AG04449 (cell line): Measurements from ENCODE around the gene EXD3.
A peak's percentile ranks its signal among the peaks of the same experiment; 100 is the strongest.
"Not testable (repeated sequence)": the region's sequence is repeated elsewhere in the genome, so short reads cannot be mapped to it uniquely, and the experiment has no call there.

Experiments
- CTCF ChIA-PET: fragments of 350-600 bp; formaldehyde crosslinking; extraction: SDS; loops from one replicate; lab custom pipeline; 2021; ENCODE audit warnings: antibody characterized with exemption; lab: Yijun Ruan, JAX
- POLR2A ChIA-PET: fragments of 400-600, 350-600 bp; formaldehyde crosslinking; extraction: SDS; loops from one replicate; lab custom pipeline; 2020; ENCODE audit warnings: antibody characterized with exemption, inconsistent platforms; lab: Yijun Ruan, JAX
- DNase-seq: peaks from one replicate; pipeline ENCODE4 v3.0.0-alpha.2; 2010; ENCODE audit warnings: low read depth, low spot score
- H3K4me3 ChIP-seq: 2 replicates; pipeline ENCODE4 v1.5.1; 2011; ENCODE audit warnings: low read depth, mild to moderate bottlenecking, control low read depth, low read length
- CTCF ChIP-seq: IDR thresholded peaks from one replicate; pipeline ENCODE4 v1.5.1; 2011; ENCODE audit warnings: mild to moderate bottlenecking, moderate library complexity, low read length, control low read depth, inconsistent platforms; ENCODE audit not compliant: insufficient read depth; ENCODE audit errors: missing control alignments

Gene EXD3

GRCh38 chr9:137422604-137423513, at the start of gene EXD3, which contains the start of gene NOXA1:
Gene EXD3, minus strand, starts transcription at chr9:137423162. Its CDS starts 27,805 bp downstream, at chr9:137395357.
Gene NOXA1, plus strand, starts transcription at chr9:137423393. Its CDS starts 137 bp downstream, at chr9:137423530.
- TF ChIP-seq CTCF, result peak; percentile 62
- peak; percentile 46 for DNase-seq
- CTCF ChIA-PET, result interaction anchor here (0.6 to 4.0 kb wide), 28 partner anchors 9 to 197 kb away, joined by 3 to 41 read pairs (median 4); partner anchors contain the start of genes NRARP and TOR4A
- peak within 1 kb of the TSS; percentile 72 for H3K4me3 ChIP-seq
- POLR2A ChIA-PET, result interaction anchor here (0.6 to 0.9 kb wide), 7 partner anchors 9 to 182 kb away, joined by 3 to 6 read pairs (median 3); partner anchors contain the start of gene TUBB4B

GRCh38 chr9:137470785-137471184, 47.8 kb upstream of the EXD3 start:
- no peak for DNase-seq
- POLR2A ChIA-PET, result interaction anchor here (0.8 kb wide), 1 partner anchor 8 kb away, joined by 3 read pairs; no protein-coding TSS in a partner anchor
- CTCF ChIA-PET, result no interaction called here
- no peak for TF ChIP-seq CTCF
- no peak overlapping the region for H3K4me3 ChIP-seq

GRCh38 chr9:137467896-137468295, 44.9 kb upstream of the EXD3 start:
- CTCF ChIA-PET, result no interaction called here
- no peak overlapping the region for H3K4me3 ChIP-seq
- POLR2A ChIA-PET, result no interaction called here
- TF ChIP-seq CTCF, result no peak
- DNase-seq, result no peak

- H3K4me3 ChIP-seq, result no peak overlapping the region
- no peak for DNase-seq
- TF ChIP-seq CTCF, result no peak
- POLR2A ChIA-PET, result no interaction called here
- CTCF ChIA-PET, result no interaction called here
Observed at GRCh38 chr9:137467161-137467581, 44.2 kb upstream of the EXD3 start.

- POLR2A ChIA-PET, CTCF ChIA-PET: not testable (repeated sequence)
Observed at GRCh38 chr9:137466389-137467085, 43.6 kb upstream of the EXD3 start.

GRCh38 chr9:137465720-137466388, 42.9 kb upstream of the EXD3 start:
- TF ChIP-seq CTCF, result no peak
- CTCF ChIA-PET, result no interaction called here
- POLR2A ChIA-PET, result no interaction called here
- H3K4me3 ChIP-seq, result no peak overlapping the region
- DNase-seq, result no peak

More at GRCh38 chr9:137466389-137467085, 43.6 kb upstream of the EXD3 start:
- not testable (repeated sequence) for H3K4me3 ChIP-seq, DNase-seq
